Bronchial epithelial cell (primary cell): ENCODE measurements around the gene TES. TPM values are rescaled to one million over a fixed set of nuclear protein-coding genes. Genes with fewer than 3 reads are reported as not detected.

ENCODE experiments used
- DNase-seq: peaks from one replicate; pipeline ENCODE4 v3.0.0-alpha.2; 2010; ENCODE audit warnings: low read depth
- FAIRE-seq: peaks from 2 replicates; lab custom pipeline; 2011; peaks lifted over from hg19 to GRCh38; lab: Jason Lieb, UNC
- H3K27me3 ChIP-seq: 2 replicates; pipeline ENCODE4 v1.5.1; 2011; ENCODE audit warnings: low read length; ENCODE audit not compliant: control insufficient read depth, insufficient read depth
- H3K36me3 ChIP-seq: 2 replicates; pipeline ENCODE4 v1.5.1; 2011; ENCODE audit warnings: low read length; ENCODE audit not compliant: control insufficient read depth, insufficient read depth
- H3K4me3 ChIP-seq: 2 replicates; pipeline ENCODE4 v1.5.1; 2011; ENCODE audit warnings: mild to moderate bottlenecking, low read depth, low read length, control low read depth
- CTCF ChIP-seq: IDR thresholded peaks from 2 replicates; pipeline ENCODE4 v1.5.1; 2011; ENCODE audit warnings: mild to moderate bottlenecking, moderate library complexity, low read length, control low read depth, inconsistent platforms; ENCODE audit not compliant: insufficient read depth, severe bottlenecking
- total RNA-seq: library from RNA; depleted of rRNA; stranded (reverse); fragments of >200 nt; gene quantifications from 2 replicates; pipeline ENCODE4 v1.2.1, GENCODE V29; 2014

Gene TES, protein sequence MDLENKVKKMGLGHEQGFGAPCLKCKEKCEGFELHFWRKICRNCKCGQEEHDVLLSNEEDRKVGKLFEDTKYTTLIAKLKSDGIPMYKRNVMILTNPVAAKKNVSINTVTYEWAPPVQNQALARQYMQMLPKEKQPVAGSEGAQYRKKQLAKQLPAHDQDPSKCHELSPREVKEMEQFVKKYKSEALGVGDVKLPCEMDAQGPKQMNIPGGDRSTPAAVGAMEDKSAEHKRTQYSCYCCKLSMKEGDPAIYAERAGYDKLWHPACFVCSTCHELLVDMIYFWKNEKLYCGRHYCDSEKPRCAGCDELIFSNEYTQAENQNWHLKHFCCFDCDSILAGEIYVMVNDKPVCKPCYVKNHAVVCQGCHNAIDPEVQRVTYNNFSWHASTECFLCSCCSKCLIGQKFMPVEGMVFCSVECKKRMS
- 276 and 348 TPM in 2 replicates for total RNA-seq

- DNase-seq (peak; percentile 65), FAIRE-seq (no peak)
- Histone ChIP-seq H3K27me3 (no peaks in the 10 kb centered on the region), H3K4me3 (peak within 1 kb of the TSS; percentile 64), H3K36me3 (no peaks in the 10 kb centered on the region)
- no peak for TF ChIP-seq CTCF
Observed at GRCh38 chr7:116210345-116211005, at the start of gene TES. Gene TES, plus strand, starts transcription at chr7:116210539. Its CDS starts 169 bp downstream, at chr7:116210708.

DNA sequence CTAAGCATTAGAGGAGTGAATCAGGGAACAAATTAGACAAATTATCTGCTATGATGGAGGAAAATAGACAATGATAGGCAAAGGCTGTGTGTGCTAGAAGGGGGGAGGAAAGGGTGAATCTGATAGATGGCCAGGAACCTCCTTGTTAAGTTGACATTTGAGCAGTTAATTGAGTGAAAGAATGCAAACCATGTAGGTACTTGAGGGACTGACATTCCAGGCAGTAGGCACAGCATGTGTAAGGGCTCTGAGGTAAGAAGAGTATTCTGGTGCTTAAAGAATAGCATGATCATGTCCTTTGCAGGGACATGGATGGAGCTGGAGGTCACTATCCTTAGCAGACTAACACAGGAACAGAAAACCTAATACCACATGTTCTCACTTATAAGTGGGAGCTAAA is 48.6 kb upstream of the TES start:
- H3K36me3 ChIP-seq = no peaks in the 10 kb centered on the region
- FAIRE-seq = no peak
- DNase-seq = no peak
- TF ChIP-seq CTCF = no peak
- no peaks in the 10 kb centered on the region for H3K27me3 ChIP-seq
- no peak overlapping the region for H3K4me3 ChIP-seq

- Histone ChIP-seq H3K36me3 (no peaks in the 10 kb centered on the region), H3K4me3 (no peak overlapping the region), H3K27me3 (no peaks in the 10 kb centered on the region)
- TF ChIP-seq CTCF = no peak
- no peak for DNase-seq
- FAIRE-seq = no peak
Observed at GRCh38 chr7:116162254-116162653, 48.1 kb upstream of the TES start.

GRCh38 chr7:116162992-116163391 is 47.3 kb upstream of the TES start:
- FAIRE-seq = no peak

GRCh38 chr7:116164552-116165306 is 45.6 kb upstream of the TES start:
- DNase-seq (no peak), FAIRE-seq (no peak)
- no peak overlapping the region for H3K4me3 ChIP-seq
- TF ChIP-seq CTCF = no peak
- H3K27me3 ChIP-seq = no peaks in the 10 kb centered on the region
- no peaks in the 10 kb centered on the region for H3K36me3 ChIP-seq

More at GRCh38 chr7:116162992-116163391, 47.3 kb upstream of the TES start:
- no peaks in the 10 kb centered on the region for H3K27me3 ChIP-seq
- no peak for DNase-seq
- no peaks in the 10 kb centered on the region for H3K36me3 ChIP-seq
- no peak overlapping the region for H3K4me3 ChIP-seq
- TF ChIP-seq CTCF = peak; percentile 32
